Progenitor cell of endocrine pancreas (in vitro differentiated cells): ENCODE measurements around the gene HOXC9. TPM values are rescaled to one million over a fixed set of nuclear protein-coding genes. Genes with fewer than 3 reads are reported as not detected.

Experiments used
- DNase-seq: peaks from one replicate; pipeline ENCODE4 v3.0.0; 2021; ENCODE audit warnings: low spot score; ENCODE audit not compliant: unreplicated experiment
- H3K27ac Mint-ChIP-seq: 2 replicates; pipeline ENCODE4 v1.8.0; 2021; ENCODE audit warnings: mild to moderate bottlenecking, moderate library complexity, mixed read lengths
- H3K27me3 Mint-ChIP-seq: 2 replicates; pipeline ENCODE4 v1.8.0; 2021; ENCODE audit warnings: mixed read lengths
- H3K36me3 Mint-ChIP-seq: 2 replicates; pipeline ENCODE4 v1.8.0; 2022; ENCODE audit warnings: mixed read lengths; ENCODE audit not compliant: insufficient read depth
- H3K4me1 Mint-ChIP-seq: 2 replicates; pipeline ENCODE4 v1.8.0; 2021; ENCODE audit warnings: low read depth, mixed read lengths
- H3K4me3 Mint-ChIP-seq: 2 replicates; pipeline ENCODE4 v1.8.0; 2021; ENCODE audit warnings: low read depth, mild to moderate bottlenecking, moderate library complexity, mixed read lengths
- H3K9me3 Mint-ChIP-seq: 2 replicates; pipeline ENCODE4 v1.8.0; 2021; ENCODE audit warnings: low read depth, mixed read lengths
- total RNA-seq: library from RNA; stranded (reverse); gene quantifications from 2 replicates; pipeline ENCODE4 v1.2.1, GENCODE V29; 2021
- TF ChIP-seq, protein P1 (sequence below): fragments of 200-600 bp; sonication (generic); IDR thresholded peaks from one replicate; pipeline ENCODE4 v1.5.0; 2021; ENCODE audit warnings: antibody characterized with exemption, mild to moderate bottlenecking; ENCODE audit not compliant: unreplicated experiment

The HOXC9 gene
- total RNA-seq, 1 donor from 2014 or later = not detected

DNA sequence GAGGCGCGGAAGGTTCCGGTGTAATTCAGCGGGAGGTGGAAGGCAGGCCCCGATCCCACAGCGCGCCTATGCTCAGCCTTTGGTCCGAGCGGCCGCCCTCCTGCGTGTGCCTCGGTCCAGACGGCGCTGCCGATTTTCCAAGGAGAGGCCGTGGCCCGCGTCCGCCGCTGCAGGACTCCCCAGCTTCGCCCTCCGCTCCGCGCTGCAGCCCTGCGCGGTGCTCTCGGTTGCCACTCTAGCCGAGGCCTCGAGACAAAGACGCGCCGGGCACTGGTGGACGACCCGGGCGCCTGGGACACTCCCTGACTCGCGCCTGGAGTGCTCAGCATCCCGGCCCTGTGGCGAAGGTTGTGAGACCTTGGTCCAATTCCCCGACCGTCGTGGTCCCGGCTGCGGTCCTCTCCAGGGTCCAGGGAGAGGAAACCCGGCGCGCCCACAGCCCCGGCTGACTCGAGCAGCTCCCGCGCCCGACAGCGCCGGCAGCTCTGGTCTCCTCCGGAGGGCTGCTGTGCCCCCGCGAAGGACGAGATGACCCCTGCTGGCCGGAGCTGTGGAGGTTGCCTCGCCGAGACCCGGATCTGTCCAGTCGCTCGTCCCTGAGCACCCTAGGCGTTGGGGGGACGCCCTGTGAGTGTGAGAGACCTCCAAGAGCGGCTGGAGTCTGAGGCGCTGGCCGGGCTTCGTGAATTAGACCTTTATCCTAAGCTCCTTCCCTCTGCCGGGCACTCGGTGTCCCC is 38.8 kb upstream of the HOXC9 start:
- TF ChIP-seq, protein P1, sequence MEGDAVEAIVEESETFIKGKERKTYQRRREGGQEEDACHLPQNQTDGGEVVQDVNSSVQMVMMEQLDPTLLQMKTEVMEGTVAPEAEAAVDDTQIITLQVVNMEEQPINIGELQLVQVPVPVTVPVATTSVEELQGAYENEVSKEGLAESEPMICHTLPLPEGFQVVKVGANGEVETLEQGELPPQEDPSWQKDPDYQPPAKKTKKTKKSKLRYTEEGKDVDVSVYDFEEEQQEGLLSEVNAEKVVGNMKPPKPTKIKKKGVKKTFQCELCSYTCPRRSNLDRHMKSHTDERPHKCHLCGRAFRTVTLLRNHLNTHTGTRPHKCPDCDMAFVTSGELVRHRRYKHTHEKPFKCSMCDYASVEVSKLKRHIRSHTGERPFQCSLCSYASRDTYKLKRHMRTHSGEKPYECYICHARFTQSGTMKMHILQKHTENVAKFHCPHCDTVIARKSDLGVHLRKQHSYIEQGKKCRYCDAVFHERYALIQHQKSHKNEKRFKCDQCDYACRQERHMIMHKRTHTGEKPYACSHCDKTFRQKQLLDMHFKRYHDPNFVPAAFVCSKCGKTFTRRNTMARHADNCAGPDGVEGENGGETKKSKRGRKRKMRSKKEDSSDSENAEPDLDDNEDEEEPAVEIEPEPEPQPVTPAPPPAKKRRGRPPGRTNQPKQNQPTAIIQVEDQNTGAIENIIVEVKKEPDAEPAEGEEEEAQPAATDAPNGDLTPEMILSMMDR = peak; percentile 45
- Mint-ChIP-seq H3K4me1 (no peaks in the 10 kb centered on the region), H3K36me3 (no peaks in the 10 kb centered on the region), H3K9me3 (no peaks in the 10 kb centered on the region), H3K4me3 (no peak overlapping the region), H3K27me3 (peaks cover 98% of the 10 kb centered on the region), H3K27ac (no peak overlapping the region)
- peak; percentile 46 for DNase-seq

- Mint-ChIP-seq H3K4me1 (no peaks in the 10 kb centered on the region), H3K9me3 (no peaks in the 10 kb centered on the region), H3K27me3 (peaks cover 98% of the 10 kb centered on the region), H3K27ac (no peak overlapping the region), H3K36me3 (no peaks in the 10 kb centered on the region), H3K4me3 (no peak overlapping the region)
- TF ChIP-seq, protein P1 = no peak
- DNase-seq = no peak
Observed at GRCh38 chr12:53963005-53963404, 37.0 kb upstream of the HOXC9 start.

DNA sequence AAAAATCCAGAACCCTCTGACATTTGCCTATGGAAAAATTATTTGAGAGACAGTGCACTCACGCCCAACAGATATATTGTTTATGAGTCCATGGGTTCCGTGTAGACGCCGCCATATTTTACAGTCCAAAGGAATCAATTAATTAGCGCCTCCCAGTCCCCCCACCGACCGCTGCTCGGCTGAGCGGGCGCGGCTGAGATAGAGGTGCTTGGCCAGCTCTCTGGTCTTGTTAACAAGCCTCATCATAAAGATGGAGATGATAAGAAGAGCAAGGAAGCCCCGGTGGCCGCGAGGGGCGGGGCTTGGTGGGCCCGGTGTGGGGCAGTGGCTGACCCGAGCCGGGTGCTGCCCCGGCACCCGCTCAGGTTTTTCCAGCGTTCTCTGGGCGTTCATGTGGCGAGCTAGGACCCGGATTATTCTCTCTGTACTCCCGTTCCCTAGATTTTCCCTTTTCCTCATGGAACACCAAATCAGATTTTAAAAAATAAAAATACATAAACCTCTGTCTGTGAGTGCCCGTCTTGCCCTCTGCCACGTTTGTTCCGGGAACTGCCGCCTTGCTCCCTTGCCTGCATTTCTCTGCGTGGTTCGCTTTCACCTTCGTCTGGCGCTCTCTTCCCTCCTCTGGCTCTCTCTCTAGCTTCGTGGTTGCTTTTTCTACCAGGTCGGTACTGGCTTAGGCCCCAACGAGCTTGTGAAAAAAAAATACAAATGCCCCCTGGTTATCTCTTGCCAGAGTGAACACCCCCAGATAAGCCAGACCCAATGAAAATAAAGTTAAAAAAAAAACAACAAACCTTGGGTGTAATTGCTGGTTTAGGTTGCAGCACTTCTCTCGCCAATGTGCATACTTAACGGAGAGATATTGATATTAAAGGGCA is 36.3 kb upstream of the HOXC9 start:
- Mint-ChIP-seq H3K4me3 (no peak overlapping the region), H3K27me3 (peaks cover 98% of the 10 kb centered on the region)

GRCh38 chr12:53964315-53964713 is 35.6 kb upstream of the HOXC9 start:
- H3K36me3 Mint-ChIP-seq = no peaks in the 10 kb centered on the region
- peaks cover 98% of the 10 kb centered on the region for H3K27me3 Mint-ChIP-seq
- no peak overlapping the region for H3K4me3 Mint-ChIP-seq
- H3K27ac Mint-ChIP-seq = no peak overlapping the region
- TF ChIP-seq, protein P1 = no peak
- no peaks in the 10 kb centered on the region for H3K9me3 Mint-ChIP-seq
- H3K4me1 Mint-ChIP-seq = no peaks in the 10 kb centered on the region
- DNase-seq = no peak

More for the DNA sequence above, 36.3 kb upstream of the HOXC9 start:
- Mint-ChIP-seq H3K9me3 (no peaks in the 10 kb centered on the region), H3K4me1 (no peaks in the 10 kb centered on the region), H3K36me3 (no peaks in the 10 kb centered on the region), H3K27ac (no peak overlapping the region)
- TF ChIP-seq, protein P1 = no peak
- DNase-seq = no peak

- no peak for DNase-seq
- TF ChIP-seq, protein P1 = no peak
- peaks cover 98% of the 10 kb centered on the region for H3K27me3 Mint-ChIP-seq
- no peaks in the 10 kb centered on the region for H3K36me3 Mint-ChIP-seq
- no peak overlapping the region for H3K27ac Mint-ChIP-seq
- H3K4me1 Mint-ChIP-seq = no peaks in the 10 kb centered on the region
- no peaks in the 10 kb centered on the region for H3K9me3 Mint-ChIP-seq
- no peak overlapping the region for H3K4me3 Mint-ChIP-seq
Observed at GRCh38 chr12:53965281-53966084, 34.5 kb upstream of the HOXC9 start.
